Endothelial cell of umbilical vein (primary cell): ENCODE measurements around the gene GPR183. TPM values are rescaled to one million over a fixed set of nuclear protein-coding genes. Genes with fewer than 3 reads are reported as not detected.

Source experiments
- BruUV-seq: library from RNA; stranded (reverse); fragments of 400-500 nt; replicated peaks from 2 replicates; lab custom pipeline; 2021; lab: Mats Ljungman, UMichigan
- CTCF ChIA-PET: fragments of 300-600, 350-600 bp; sonication (Branson Sonifier 250); formaldehyde crosslinking; loops from one replicate; lab custom pipeline; 2021; ENCODE audit warnings: antibody characterized with exemption, inconsistent platforms; lab: Charles Lee
- POLR2A ChIA-PET: fragments of 300-600, 350-600 bp; sonication (Branson Sonifier 250); formaldehyde crosslinking; loops from one replicate; lab custom pipeline; 2021; ENCODE audit warnings: antibody characterized with exemption, inconsistent platforms; lab: Charles Lee
- DNase-seq: peaks from one replicate; pipeline ENCODE4 v3.0.0-alpha.2; 2011; ENCODE audit warnings: low read depth, low spot score
- FAIRE-seq: peaks from 2 replicates; lab custom pipeline; 2011; peaks lifted over from hg19 to GRCh38; lab: Jason Lieb, UNC
- H2AFZ ChIP-seq: 2 replicates; pipeline ENCODE4 v1.6.0; 2012; ENCODE audit warnings: low read depth, low read length, control low read depth, inconsistent platforms
- H3K27ac ChIP-seq: 2 replicates; pipeline ENCODE4 v1.5.1; 2011; ENCODE audit warnings: low read depth, mild to moderate bottlenecking, control low read depth, low read length, moderate library complexity; ENCODE audit not compliant: insufficient read depth
- H3K27me3 ChIP-seq, 2 experiments: 2 replicates each; pipeline versions ENCODE4 v1.6.0 to v1.6.1; 2011; ENCODE audit warnings: low read length in 2 of 2, mixed read lengths in 1 of 2; ENCODE audit not compliant: control insufficient read depth in 2 of 2, insufficient read depth in 2 of 2
- H3K36me3 ChIP-seq, 2 experiments: 2 replicates in 1 of 2; 3 replicates in 1 of 2; pipeline ENCODE4 v1.5.1; 2011; ENCODE audit warnings: low read length in 2 of 2, mild to moderate bottlenecking in 1 of 2, moderate library complexity in 1 of 2; ENCODE audit not compliant: control insufficient read depth in 2 of 2, insufficient read depth in 2 of 2; ENCODE audit errors: extremely low read depth in 1 of 2
- H3K4me1 ChIP-seq: 3 replicates; pipeline ENCODE4 v1.5.1; 2011; ENCODE audit warnings: mild to moderate bottlenecking, low read length; ENCODE audit not compliant: control insufficient read depth, insufficient read depth; ENCODE audit errors: extremely low read depth
- H3K4me2 ChIP-seq: 2 replicates; pipeline ENCODE4 v1.6.1; 2011; ENCODE audit warnings: low read length, control low read depth, mixed read lengths; ENCODE audit not compliant: insufficient read depth
- H3K4me3 ChIP-seq, 3 experiments: fragments of 200-600 bp in 1 of 3; sonication (generic), shearing (Covaris generic) in 1 of 3; replicated peaks in 1 of 3; 2 replicates each; pipeline ENCODE4 v1.5.1; 2011 to 2016; ENCODE audit warnings: control low read depth in 3 of 3, low read length in 3 of 3, mild to moderate bottlenecking in 2 of 3, inconsistent platforms in 1 of 3, low read depth in 1 of 3, moderate library complexity in 1 of 3; ENCODE audit not compliant: insufficient read depth in 1 of 3
- H3K79me2 ChIP-seq: 2 replicates; pipeline ENCODE4 v1.6.0; 2012; ENCODE audit warnings: low read length, inconsistent platforms; ENCODE audit not compliant: control insufficient read depth, insufficient read depth
- H3K9ac ChIP-seq: replicated peaks from 2 replicates; pipeline ENCODE3; 2011; ENCODE audit warnings: low read length, control low read depth; ENCODE audit not compliant: insufficient read depth; ENCODE audit errors: extremely low read depth
- H3K9me1 ChIP-seq: replicated peaks from 3 replicates; pipeline ENCODE4 v1.6.0; 2011; ENCODE audit warnings: mild to moderate bottlenecking, low read length; ENCODE audit not compliant: control insufficient read depth, insufficient read depth; ENCODE audit errors: extremely low read depth
- H3K9me3 ChIP-seq: replicated peaks from 2 replicates; pipeline ENCODE4 v1.5.1; 2012; ENCODE audit warnings: low read length, inconsistent platforms; ENCODE audit not compliant: control insufficient read depth, insufficient read depth
- H4K20me1 ChIP-seq: replicated peaks from 2 replicates; pipeline ENCODE3; 2011; ENCODE audit warnings: mild to moderate bottlenecking, low read length; ENCODE audit not compliant: control insufficient read depth, insufficient read depth; ENCODE audit errors: extremely low read depth
- EZH2 ChIP-seq: IDR thresholded peaks from 2 replicates; pipeline ENCODE4 v1.6.1; 2012; ENCODE audit warnings: borderline replicate concordance, low read depth, mild to moderate bottlenecking, moderate library complexity, low read length, inconsistent platforms; ENCODE audit not compliant: severe bottlenecking
- FOS ChIP-seq: IDR thresholded peaks from 2 replicates; pipeline ENCODE4 v1.6.1; 2011; ENCODE audit warnings: mild to moderate bottlenecking, low read length, moderate library complexity, borderline replicate concordance; ENCODE audit not compliant: insufficient read depth
- GATA2 ChIP-seq: IDR thresholded peaks from 2 replicates; pipeline ENCODE4 v1.7.0; 2011; ENCODE audit warnings: low read depth, mild to moderate bottlenecking, moderate library complexity, mixed read lengths, low read length; ENCODE audit not compliant: insufficient read length, insufficient read depth
- JUN ChIP-seq: IDR thresholded peaks from 2 replicates; pipeline ENCODE4 v1.6.1; 2011; ENCODE audit warnings: borderline replicate concordance, low read depth; ENCODE audit not compliant: insufficient read length, insufficient read depth
- MYC ChIP-seq: IDR thresholded peaks from one replicate; pipeline ENCODE4 v1.6.1; 2011; ENCODE audit warnings: mild to moderate bottlenecking, low read depth, low read length
- POLR2A ChIP-seq: IDR thresholded peaks from 2 replicates; pipeline ENCODE4 v1.6.1; 2012; ENCODE audit warnings: low read depth, mild to moderate bottlenecking, control low read depth, low read length
- POLR2AphosphoS5 ChIP-seq: IDR thresholded peaks from 2 replicates; pipeline ENCODE4 v1.6.1; 2012; ENCODE audit warnings: low read depth, mild to moderate bottlenecking, control low read depth, low read length, moderate library complexity; ENCODE audit not compliant: insufficient read depth
- dilution Hi-C: fragments of 300-500 bp; cut with MboI; formaldehyde crosslinking; loops from one replicate; pipeline ENCODE4 v1.15.0; 2019; ENCODE audit warnings: low sequenced_read_pairs; ENCODE audit not compliant: extremely low pct_ligation_motif_present
- intact Hi-C: fragments of 100-400 bp; cut with micrococcal nuclease; formaldehyde crosslinking; loops from one replicate; pipeline ENCODE4 v1.10.0; 2022
- polyA plus RNA-seq, 4 experiments: library from polyadenylated mRNA; depleted of rRNA in 3 of 4; stranded (reverse) in 3 of 4; unstranded in 1 of 4; fragments of >200 nt; gene quantifications; 2 replicates each; pipeline versions ENCODE4 v1.2.1 to v1.2.3, GENCODE V29; 2011 to 2012; ENCODE audit warnings: missing spikeins in 1 of 4
- total RNA-seq: library from RNA; stranded (reverse); gene quantifications from 2 replicates; pipeline ENCODE4 v1.2.3, GENCODE V29; 2021
- TF ChIP-seq, protein P1 (sequence below): IDR thresholded peaks from 2 replicates; pipeline ENCODE4 v1.6.1; 2011; ENCODE audit not compliant: insufficient read depth, insufficient read length
- TF ChIP-seq, protein P2 (sequence below), 2 donors: IDR thresholded peaks; 1 replicate in 1 of 2; 2 replicates in 1 of 2; pipeline ENCODE4 v1.5.1; 2011; ENCODE audit warnings: low read length in 2 of 2, mild to moderate bottlenecking in 2 of 2, moderate library complexity in 2 of 2, control low read depth in 1 of 2, inconsistent platforms in 1 of 2, low read depth in 1 of 2; ENCODE audit not compliant: insufficient read depth in 1 of 2; ENCODE audit errors: extremely low read depth in 1 of 2

GPR183 gene
- total and polyA plus RNA-seq, 2 donors (not counting 3 experiments of a cell fraction or from before 2014, with no cell fraction given) = 0.23 TPM; not detected in 1

DNA sequence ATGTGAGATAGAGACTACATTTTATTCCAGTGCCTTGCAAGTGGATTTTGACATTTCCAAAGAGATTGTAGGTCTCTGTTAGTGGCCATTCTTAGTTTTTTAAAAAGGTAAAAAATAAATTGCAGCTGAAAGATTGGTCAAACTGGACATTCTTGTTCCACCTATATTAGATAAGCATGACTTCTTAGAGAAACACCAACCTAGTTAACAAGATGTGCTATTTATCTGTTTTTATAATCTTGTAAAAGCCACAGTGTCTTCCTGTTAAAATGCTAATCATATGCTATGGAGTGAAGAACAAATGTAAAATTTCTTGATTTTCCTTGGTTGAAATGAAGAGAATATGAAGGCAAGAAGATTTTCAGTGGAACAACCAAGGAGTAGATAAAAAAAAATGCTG is 33.4 kb upstream of the GPR183 start:
- Histone ChIP-seq H3K36me3 (peaks cover 0 to 12% of the 10 kb centered on the region in 2 experiments), H3K27me3 (no peaks in the 10 kb centered on the region), H3K9me1 (no peaks in the 10 kb centered on the region), H3K27ac (no peak overlapping the region), H2AFZ (no peak overlapping the region), H3K4me1 (no peaks in the 10 kb centered on the region), H4K20me1 (no peaks in the 10 kb centered on the region), H3K4me3 (no peak overlapping the region), H3K9ac (no peak overlapping the region), H3K4me2 (no peak overlapping the region), H3K79me2 (no peaks in the 10 kb centered on the region), H3K9me3 (no peaks in the 10 kb centered on the region)
- no TSS peak for BruUV-seq
- DNase-seq = no peak
- dilution Hi-C loops = no loop called here
- no peak for FAIRE-seq
- ChIA-PET CTCF (interaction anchor here (1.2 kb wide), 1 partner anchor 71 kb away, joined by 3 read pairs; no protein-coding TSS in a partner anchor), POLR2A (no interaction called here)
- intact Hi-C loops = no loop called here
- no peak for TF ChIP-seq EZH2
- TF ChIP-seq GATA2 = no peak
- TF ChIP-seq JUN = no peak
- TF ChIP-seq POLR2A = no peak
- TF ChIP-seq, protein P1, sequence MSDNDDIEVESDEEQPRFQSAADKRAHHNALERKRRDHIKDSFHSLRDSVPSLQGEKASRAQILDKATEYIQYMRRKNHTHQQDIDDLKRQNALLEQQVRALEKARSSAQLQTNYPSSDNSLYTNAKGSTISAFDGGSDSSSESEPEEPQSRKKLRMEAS = no peak
- no peak for TF ChIP-seq MYC
- no peak for TF ChIP-seq FOS
- no peak for TF ChIP-seq POLR2AphosphoS5
- TF ChIP-seq, protein P2, sequence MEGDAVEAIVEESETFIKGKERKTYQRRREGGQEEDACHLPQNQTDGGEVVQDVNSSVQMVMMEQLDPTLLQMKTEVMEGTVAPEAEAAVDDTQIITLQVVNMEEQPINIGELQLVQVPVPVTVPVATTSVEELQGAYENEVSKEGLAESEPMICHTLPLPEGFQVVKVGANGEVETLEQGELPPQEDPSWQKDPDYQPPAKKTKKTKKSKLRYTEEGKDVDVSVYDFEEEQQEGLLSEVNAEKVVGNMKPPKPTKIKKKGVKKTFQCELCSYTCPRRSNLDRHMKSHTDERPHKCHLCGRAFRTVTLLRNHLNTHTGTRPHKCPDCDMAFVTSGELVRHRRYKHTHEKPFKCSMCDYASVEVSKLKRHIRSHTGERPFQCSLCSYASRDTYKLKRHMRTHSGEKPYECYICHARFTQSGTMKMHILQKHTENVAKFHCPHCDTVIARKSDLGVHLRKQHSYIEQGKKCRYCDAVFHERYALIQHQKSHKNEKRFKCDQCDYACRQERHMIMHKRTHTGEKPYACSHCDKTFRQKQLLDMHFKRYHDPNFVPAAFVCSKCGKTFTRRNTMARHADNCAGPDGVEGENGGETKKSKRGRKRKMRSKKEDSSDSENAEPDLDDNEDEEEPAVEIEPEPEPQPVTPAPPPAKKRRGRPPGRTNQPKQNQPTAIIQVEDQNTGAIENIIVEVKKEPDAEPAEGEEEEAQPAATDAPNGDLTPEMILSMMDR (IDR thresholded peaks at IDR 0.05; ENCODE audit: extremely low read depth in 1 of 2, insufficient read depth in 1 of 2, low read depth in 1 of 2, low read length in 2 of 2) = no peak
